ENCODE results near the gene MBNL3.

Gene MBNL3, protein sequence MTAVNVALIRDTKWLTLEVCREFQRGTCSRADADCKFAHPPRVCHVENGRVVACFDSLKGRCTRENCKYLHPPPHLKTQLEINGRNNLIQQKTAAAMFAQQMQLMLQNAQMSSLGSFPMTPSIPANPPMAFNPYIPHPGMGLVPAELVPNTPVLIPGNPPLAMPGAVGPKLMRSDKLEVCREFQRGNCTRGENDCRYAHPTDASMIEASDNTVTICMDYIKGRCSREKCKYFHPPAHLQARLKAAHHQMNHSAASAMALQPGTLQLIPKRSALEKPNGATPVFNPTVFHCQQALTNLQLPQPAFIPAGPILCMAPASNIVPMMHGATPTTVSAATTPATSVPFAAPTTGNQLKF

DNA sequence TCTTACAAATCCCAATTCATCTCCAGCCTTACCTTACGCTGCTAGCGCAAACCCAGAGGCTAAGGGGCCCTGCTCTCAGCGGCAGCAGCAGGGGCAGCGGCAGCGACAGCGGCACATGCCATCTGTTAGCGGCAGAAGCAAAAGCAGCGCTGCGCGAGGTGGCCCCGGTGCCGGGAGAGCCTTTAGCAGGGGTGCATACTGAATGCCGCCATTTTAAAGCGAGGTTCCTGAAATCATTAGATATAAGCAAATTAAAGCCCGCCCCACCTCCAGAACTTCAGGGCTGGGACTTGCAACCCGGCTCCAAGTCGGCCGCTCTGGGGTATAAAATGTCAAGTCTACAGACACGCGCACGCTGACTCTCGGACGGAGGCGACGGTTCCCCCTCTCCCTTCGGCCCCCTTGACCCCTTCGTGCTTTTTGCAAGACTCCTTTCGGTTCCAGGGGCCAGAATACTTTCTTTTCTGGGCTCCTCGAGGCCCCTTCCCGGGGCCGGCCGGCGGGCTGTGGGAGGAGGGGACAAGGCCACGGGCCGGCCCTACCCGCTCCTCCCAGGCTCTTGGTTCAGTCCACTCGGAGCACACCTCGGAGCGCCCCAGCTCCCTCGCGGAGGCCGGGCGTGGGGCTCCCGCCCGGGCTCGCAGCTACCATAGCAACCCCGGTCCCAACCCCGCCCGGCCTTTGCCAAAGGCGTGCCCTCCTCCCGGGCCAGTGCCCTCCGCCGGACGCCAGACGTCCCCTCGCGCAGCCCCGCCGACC, at the start of gene MBNL3:
TSS of gene MBNL3 (minus strand) at position 220 of the 759 bp plus-strand sequence. CDS start 49,427 bp downstream, outside the sequence.
- peak; percentile 71 for DNase-seq

GRCh38 chrX:132533409-132533808, 44.6 kb upstream of the MBNL3 start:
- DNase-seq = no peak

DNA sequence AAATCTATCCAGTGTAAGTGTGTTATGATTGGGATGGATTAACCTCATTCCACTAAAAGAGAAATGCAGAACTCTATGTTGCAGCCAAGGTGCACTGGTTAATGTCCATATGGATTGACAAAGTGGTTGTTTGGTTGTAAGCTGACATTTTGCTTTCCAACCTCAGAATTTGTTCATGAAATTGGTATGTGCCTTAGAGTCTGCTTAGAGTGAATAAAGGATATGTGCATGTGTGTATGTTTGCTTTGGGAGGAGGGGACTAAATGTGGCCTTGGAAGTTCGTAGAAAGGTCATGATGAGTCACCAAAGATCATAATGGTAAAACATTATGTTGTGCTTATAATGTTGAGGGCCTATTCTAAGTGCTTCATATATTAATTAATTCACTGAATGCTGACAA, 44.1 kb upstream of the MBNL3 start:
- DNase-seq = no peak

GRCh38 chrX:132532097-132532496, 43.3 kb upstream of the MBNL3 start:
- no peak for DNase-seq

DNA sequence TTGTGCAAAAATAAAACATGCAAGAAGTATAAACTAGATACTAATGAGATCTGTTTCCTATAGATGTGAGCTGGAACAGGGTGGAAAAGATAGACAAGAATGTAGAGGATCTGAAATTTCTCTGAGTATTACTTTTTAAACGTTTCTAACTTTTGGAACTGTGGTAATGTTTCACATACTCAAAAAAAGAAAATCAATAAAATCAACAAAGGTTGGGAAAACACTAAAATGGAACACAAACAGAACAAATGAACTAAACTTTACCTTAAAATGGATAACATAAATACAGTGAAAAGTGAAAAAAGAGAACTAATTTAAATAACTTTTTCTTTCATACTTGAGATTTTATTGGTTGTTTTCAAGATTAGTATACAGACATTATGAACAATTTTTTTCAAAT, 32.0 kb upstream of the MBNL3 start:
- no peak for DNase-seq

DNA sequence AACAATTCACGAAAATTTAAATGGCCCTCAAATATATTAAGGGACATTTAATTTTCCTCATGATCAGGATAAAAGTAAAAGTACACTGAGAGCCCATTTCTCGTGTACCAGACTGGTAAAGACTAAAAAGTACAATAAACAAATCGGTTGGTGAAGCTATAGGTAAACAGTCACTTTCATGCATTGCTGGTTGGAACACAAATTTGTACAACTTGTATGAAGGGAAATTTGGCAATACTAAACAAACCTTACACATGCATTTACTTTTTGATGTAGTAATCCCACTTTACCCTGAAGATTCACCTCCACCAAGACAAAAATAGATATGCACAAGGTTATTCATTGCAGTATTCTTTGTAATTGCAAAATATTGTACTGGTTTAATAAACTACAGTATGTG, 31.4 kb upstream of the MBNL3 start:
- no peak for DNase-seq

- DNase-seq = no peak
These were observed 29.6 kb upstream of the MBNL3 start for GRCh38 chrX:132518401-132518800.

DNA sequence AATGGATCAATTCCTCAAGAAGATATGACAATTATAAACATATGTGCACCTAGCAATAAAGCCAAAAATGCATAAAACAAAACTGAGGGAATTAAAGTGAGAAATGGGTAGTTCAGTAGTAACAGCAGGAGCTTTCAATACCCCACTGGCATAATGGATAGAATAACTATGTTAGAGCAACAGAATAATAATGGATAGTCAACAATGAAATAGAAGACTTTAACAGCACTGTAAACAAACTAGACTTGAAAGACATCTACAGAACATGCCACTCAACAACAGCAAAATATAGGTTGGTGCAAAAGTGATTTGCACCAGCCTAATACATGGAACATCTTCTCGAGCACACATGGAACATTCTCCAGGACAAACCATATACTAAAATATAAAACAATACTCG, 20.0 kb upstream of the MBNL3 start:
- DNase-seq = no peak

DNA sequence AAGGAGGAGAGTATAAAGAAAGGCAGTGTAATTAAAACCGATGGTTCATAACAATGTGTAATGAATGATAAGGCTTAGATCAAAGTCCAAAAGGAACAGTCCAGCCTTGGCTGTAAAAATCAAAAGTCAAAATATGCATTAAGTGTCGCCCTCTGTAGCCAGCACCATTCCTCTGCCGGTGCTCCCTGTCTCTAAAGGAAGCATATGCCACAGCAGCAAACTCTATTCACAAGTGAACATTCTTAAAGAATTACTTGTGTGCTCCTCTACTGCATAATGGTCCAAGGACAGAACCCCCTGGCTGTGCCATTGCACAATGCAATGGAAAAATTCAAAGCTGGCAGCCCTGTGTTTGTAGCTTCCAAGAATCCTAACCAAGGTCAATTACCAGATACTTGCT, 16.3 kb upstream of the MBNL3 start:
- no peak for DNase-seq

GRCh38 chrX:132504417-132504816, 15.6 kb upstream of the MBNL3 start:
- DNase-seq = no peak

DNA sequence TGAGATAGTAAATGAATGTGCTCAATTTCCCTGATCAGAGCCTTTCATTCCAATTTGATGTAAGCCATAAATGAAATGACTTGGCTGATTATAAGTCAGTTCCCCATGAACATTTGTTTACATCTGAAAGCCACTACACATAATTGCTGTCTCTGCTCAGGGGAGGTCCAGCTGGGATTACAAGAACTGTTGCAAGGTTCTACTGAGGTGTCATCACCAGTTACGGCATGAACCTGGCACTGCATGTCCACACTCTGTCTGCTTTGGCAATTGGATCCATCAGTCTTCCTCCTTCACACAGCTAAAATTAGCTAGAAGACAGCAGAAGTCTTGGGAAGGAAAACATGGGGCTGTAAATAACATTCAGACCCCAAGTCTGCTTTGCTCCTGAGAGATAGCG, 12.8 kb upstream of the MBNL3 start:
- no peak for DNase-seq

DNA sequence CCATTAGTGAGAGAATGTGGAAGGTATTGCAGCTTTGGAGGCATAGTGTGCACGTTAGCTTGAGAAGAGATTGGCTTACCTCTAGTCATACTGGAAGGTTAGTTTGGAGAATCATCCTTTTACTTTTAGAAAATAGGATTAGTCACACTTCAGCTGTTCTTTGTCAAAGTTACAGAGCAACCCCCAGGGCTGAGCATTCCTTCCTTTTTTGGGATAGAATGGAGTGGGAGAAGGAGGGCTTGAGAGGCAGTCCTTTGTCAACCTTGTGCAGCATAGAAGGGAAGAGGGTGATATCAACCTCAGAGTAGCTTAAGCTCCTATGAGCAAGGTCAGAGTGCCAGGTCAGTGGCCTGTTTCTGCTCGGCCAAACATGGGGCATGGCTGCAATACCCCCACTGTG, 8.6 kb upstream of the MBNL3 start:
- DNase-seq = no peak

DNA sequence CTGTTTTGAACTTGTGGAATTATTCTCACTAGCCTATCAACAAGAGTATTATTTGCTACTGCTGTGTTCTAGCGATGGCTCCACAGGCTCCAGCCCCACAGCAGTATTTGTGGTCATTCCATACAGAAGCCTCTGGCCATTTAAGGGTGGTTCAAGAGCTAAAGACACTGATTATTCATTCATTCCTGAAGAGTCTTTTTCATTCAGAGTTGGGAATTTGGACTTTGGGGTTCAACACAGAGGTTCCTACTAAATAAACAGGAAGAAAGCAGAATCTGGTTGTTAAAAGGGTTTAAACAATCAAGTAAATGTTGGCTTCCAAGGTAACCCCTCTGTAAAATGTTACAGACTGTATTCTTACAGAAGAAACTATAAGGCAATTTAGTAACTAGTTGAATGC, 4.3 kb upstream of the MBNL3 start:
- no peak for DNase-seq

GRCh38 chrX:132491191-132491590, 2.4 kb upstream of the MBNL3 start:
- peak; percentile 60 for DNase-seq

DNA sequence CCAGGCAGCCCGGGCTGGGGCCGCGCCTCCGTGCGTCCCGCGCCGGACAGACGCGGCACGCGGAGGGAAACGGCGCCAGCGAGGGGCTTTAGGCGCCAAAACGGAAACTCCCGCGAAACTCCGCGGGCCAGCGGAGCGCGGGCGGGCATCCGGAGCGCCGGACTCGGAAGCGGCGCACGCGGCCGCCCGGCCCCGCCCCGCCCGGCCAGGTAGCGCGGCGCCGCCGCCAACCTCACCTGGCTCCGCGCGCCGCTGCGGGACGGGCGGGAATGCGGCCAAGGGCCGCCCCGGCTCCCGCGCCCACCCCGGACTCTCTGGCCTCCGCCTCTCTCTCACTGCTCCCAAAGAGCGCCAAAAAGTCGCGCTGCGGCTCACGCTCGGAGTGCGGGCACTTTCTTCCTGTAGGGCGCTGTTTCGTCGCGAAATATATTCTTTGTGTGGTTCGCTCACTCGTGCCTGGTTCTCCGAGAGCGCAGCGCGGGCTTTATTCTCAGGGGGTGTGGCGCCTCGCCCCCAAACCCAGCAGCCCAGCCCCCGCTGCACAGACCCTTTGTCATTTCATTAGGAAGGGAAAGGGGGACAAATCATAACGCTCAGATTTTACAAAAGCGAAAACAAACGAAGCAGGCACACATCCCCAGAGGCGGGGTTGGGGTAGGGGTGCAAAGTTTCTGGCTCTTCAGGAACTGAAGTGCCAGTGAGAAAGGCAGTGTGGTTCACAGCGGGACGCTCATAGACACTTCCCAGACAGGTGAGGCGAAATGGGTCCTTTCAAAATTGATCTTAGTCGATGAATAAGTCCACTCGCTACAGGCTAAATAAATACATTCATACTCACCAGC, 961 bp upstream of the MBNL3 start:
- peak; percentile 57 for DNase-seq

DNA sequence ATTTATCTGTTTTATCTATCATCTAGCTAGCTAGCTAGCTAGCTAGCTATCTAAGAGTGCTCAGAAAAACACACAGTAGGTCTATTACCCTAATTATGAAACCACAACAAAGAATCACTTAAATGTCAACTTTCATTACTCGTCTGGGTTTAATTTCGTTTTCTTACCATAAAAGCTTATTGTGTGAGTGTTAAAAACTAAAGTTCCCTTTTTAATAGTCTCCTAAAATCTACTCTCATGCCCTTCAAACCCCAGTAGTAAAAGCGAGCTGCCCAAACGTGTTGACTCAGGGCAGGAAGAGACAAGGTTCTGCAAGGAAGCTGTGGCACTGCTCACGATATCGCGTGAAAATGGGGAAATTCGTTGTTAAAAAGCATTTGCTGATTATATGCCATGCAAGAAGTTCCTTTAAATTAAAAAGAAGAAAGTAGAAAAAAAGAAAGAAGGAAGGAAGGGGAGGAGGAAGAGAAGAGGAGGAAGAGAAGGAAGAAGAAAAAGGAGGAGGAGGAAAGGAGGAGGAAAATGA, 595 bp downstream of the MBNL3 start:
- peak; percentile 43 for DNase-seq

DNA sequence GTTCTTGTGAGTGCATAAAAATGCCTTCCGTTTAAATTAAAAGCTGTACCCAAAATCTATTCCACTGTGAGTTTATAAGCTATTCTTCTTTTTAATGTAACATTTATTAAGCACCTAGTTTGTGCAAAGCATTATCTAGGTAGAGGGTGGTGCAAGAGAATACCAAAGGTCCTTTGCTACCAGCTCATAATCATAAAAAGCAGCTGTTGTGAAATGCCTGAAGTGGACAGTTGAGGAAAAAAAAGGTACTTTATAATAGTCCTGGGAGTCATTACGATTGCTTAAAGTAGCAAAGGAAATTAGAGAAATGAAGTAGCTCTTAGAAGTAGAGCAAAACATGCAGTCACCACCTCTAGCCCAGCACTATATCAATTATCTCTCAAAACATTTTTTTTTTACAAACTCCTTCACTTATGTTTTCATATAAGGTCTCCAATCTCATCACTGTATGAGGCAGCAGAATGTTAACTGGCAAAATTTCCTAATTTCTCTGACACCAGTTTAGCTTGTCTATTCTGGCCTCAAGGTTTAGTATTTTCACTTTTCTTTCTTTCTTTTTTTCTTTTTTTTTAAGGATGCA, 2.1 kb downstream of the MBNL3 start:
- no peak for DNase-seq

GRCh38 chrX:132483951-132484350, 4.9 kb downstream of the MBNL3 start:
- DNase-seq = no peak

DNA sequence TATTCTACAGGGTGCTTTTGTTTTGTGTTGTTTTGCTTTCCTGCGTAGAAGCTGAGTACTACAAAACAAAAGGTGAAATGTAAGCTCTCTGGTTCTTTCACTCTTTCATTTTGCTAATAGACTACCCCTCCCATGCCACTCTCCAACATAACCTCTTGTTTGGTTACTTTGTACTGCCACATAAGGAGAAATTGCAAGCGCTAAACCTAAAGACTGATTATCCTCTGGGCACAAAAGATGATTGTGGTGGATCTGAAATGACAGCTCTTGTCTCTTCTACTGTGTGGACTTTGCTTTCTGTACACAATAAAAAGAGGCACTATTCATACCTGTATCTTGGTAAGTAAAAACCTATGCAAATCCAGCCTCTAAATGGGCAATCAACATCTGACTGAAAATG, 5.3 kb downstream of the MBNL3 start:
- no peak for DNase-seq

DNA sequence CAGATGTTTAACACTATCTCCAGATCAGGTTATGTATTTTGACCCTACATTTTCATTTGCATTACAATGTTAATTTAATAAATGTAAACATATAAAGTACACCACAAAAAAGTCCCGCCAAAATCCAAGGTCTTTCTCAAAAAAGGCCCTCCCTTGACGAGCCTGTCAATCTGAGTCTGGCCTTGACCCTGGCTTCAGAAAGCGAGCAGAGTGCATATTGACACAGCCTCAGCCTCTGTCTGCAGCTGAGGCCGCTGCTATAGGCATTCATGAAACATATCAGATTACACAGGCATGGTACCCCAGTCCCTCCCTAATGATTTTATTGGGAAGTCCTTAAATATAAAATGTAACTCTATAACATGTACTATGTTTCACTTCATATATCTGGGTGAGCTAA, 6.2 kb downstream of the MBNL3 start:
- no peak for DNase-seq

DNA sequence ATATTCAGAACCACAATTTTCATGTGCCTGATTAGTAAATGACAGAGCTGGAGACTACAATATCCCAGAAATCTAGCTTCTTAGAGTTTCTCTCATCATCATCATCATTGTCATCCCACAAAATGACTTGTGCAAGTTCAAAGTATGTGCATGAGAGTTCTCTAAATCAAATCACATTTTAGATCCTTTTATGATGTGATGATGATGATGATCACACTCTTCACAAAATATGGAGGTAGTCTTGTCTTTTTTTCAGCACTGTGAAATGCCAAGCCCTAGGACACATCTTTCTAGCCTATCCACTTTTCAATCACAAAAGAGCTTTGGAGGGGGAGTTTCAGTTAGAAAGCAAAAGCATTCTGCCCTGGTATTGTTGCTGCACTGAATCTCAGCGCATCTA, 7.4 kb downstream of the MBNL3 start:
- DNase-seq = no peak

- peak; percentile 56 for DNase-seq
These were observed 8.1 kb downstream of the MBNL3 start for GRCh38 chrX:132480581-132481203.
